HG02623 (cell line): ENCODE results near the gene KIF19.
A peak's percentile ranks its signal among the peaks of the same experiment; 100 is the strongest.
"Not testable (repeated sequence)": the region's sequence is repeated elsewhere in the genome, so short reads cannot be mapped to it uniquely, and the experiment has no call there.

Experiments
- ATAC-seq: cut with Tn5 transposase; IDR thresholded peaks from one replicate; pipeline ENCODE4 v1.9.1; 2021; ENCODE audit warnings: moderate library complexity; ENCODE audit not compliant: unreplicated experiment

Gene KIF19, protein sequence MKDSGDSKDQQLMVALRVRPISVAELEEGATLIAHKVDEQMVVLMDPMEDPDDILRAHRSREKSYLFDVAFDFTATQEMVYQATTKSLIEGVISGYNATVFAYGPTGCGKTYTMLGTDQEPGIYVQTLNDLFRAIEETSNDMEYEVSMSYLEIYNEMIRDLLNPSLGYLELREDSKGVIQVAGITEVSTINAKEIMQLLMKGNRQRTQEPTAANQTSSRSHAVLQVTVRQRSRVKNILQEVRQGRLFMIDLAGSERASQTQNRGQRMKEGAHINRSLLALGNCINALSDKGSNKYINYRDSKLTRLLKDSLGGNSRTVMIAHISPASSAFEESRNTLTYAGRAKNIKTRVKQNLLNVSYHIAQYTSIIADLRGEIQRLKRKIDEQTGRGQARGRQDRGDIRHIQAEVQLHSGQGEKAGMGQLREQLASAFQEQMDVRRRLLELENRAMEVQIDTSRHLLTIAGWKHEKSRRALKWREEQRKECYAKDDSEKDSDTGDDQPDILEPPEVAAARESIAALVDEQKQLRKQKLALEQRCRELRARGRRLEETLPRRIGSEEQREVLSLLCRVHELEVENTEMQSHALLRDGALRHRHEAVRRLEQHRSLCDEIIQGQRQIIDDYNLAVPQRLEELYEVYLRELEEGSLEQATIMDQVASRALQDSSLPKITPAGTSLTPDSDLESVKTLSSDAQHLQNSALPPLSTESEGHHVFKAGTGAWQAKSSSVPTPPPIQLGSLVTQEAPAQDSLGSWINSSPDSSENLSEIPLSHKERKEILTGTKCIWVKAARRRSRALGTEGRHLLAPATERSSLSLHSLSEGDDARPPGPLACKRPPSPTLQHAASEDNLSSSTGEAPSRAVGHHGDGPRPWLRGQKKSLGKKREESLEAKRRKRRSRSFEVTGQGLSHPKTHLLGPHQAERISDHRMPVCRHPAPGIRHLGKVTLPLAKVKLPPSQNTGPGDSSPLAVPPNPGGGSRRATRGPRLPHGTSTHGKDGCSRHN

DNA sequence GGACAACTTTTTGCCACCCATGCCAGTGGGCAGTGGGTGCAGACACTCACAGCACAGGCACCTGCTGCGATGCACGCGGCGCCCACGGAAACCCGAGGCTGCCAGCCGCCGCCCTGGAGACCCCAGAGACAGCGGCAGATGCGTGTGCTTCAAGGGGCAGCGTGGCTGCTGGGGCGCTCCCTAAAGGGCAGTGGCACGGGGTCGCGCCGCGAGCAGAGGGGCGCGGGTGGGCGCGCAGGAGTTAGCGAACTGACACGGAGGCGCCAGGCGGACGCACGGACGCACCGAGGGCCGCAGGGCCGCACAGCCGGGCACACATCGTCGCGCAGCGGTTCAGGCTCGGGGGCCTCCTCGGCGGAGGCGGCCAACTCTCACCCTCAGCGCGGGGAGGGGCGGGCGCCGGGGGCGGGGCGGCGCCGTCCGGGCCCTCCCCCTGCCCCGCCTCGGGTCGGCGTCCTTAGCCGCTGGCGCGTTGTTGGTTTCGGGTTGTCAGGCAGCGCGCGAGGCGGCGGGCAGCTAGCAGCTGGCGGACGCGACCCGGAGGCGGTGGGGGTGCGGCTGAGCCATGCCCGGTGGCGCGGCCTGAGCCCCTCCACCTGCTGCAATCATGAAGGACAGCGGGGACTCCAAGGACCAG, at the start of gene KIF19:
Gene KIF19, plus strand, starts transcription at position 484 of the 637 bp plus-strand sequence. Its CDS starts 124 bp downstream, at position 608.
- no peak for ATAC-seq

DNA sequence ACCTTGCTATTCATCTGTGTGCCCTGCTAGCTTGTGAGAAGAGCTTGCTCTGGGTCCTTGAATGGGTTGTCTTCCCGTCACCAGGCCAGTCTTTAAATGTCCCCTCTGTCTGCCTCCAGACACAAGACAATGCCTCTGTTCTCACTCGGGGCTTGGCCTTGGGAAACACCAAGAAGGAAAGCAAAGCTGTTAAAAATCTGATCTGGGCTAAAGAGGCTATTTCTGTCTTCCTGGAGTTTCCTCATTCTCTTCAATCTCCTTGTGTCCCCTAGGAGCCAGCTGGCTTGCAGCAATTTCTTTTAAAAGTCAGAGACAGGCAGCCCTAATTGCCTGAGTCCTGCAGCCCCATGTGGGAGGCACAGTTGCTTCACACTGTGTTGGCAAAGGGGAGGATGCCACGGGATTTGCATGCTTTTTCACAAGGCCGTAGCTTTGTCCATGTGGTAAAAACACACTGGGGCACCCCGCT, 49.5 kb upstream of the KIF19 start:
- no peak for ATAC-seq

DNA sequence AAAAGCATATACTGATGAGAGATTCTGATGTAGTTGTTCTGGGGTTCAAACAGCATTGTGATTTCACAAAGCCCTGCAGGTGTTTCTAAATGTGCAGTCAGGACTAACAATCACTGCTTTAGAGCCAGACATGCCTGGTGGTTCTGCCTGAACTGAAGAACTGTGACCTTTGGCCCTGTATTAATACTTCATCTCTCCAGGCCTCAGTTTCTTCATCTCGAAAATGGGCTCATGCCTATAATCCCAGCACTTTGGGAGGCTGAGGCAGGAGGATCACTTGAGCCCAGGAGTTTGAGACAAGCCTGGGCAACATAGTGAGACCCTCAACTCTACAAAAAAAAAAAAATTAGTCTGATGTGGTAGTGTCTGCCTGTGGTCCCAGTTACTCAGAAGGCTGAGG, 48.1 kb upstream of the KIF19 start:
- no peak for ATAC-seq

DNA sequence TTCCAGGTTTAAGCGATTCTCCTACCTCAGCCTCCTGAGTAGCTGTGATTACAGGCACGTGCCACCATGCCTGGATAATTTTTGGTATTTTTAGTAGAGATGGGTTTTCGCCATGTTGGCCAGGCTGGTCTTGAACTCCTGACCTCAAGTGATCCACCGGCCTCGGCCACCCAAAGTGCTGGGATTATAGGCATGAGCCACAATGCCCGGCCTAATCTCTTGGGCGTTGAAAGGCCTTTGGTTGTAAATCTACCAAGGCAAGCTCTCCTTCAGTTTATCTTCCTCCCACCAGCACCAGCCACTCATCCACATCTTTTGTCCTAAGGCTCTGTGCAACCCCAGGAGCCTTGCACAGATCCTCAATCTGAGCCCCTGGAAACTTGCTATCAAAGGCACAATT, 46.4 kb upstream of the KIF19 start:
- not testable (repeated sequence) for ATAC-seq

DNA sequence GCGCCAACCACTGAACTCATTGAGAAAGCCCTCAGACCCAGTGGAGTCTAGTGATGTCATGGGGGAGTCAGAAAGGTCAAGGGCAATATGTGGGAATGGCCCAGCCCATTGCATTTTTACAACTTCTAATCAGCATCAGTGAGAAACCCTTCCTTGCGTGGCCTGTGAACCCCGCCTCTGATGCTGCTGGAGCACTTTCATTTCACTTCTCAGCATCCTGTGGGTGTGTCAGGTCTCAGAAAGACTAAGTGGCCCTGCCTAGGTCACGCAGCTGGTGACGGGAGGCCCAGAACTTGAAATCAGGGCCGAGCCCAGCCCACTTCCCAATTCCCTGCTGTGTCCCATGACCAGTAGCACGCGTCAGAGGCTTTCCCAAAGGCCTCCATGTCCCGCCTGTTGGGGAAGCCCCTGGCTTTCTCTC, 45.9 kb upstream of the KIF19 start:
- ATAC-seq: peak; percentile 40

DNA sequence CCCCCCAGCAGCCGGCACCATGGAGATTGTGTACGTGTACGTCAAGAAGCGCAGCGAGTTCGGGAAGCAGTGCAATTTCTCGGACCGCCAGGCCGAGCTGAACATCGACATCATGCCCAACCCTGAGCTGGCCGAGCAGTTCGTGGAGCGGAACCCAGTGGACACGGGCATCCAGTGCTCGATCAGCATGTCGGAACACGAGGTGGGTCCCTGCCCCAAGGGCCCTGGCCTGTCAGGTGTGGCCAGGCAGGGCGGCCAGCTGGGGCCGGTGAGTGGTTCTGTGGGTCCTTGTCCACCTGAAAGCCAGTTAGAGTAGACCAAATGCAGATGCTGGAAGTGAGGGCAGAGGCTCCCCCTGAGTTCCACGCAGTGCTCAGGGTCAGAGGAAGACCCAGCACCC, 44.2 kb upstream of the KIF19 start:
- no peak for ATAC-seq

DNA sequence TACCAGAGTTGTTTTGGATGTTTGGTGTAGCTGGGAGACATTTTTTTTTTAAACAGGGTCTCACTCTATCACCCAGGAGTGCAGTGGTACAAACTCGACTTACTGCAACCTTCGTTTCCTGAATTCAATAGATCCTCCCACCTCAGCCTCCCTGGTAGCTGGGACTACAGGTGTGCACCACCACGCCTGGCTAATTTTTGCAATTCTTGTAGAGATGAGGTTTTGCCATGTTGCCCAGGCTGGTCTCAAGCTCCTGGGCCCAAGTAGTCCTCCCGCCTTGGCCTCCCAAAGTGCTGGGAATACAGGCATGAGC, 43.8 kb upstream of the KIF19 start:
- not testable (repeated sequence) for ATAC-seq

DNA sequence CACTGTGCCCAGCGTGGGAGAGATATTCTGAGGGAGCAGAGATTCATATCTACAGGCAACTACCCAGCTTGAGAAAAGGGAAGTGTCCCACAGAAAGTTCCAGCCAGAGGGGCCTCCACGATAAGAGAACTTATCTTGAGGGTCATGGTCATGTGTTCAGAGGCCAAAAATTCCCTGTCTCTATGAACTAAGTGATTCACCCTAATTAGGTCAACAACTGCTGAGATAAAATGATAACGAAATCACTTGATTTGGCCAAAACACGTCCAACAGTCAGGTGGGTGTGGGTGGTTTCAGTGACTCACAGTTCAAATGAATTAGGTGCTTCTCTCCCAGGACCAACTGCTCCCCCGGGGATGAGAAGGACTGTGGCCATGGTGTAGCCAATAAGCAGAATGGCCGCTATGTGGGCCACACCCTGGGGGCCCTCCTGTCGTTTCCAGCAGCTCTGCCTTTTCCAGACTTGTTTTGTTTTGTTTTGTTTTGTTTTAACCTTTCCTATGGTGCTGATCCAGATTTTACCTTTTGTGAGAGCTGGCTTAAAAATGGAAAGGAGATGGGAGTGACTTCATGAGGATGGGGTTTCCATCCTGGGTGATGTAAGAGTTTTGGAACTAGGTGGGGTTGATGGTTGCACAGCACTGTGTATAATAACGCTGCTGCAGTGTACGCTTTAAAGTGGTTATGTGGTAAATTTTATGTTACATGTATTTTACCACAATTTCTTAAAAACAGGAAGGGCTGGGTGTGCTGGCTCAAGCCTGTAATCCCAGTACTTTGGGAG, 43.2 kb upstream of the KIF19 start:
- no peak for ATAC-seq

DNA sequence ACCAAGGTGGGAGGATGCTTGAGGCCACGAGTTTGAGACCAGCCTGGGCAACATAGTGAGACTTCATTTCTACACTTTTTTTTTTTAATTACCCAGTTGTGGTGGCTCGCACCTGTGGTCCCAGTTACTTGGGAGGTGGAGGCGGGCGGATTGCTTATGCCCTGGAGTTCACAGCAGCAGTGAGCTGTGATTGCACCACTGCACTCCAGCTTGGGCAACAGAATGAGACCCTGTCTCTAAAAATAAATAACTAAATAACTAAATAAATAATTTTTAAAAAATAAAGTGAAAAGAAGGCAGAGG, 42.7 kb upstream of the KIF19 start:
- no peak for ATAC-seq

DNA sequence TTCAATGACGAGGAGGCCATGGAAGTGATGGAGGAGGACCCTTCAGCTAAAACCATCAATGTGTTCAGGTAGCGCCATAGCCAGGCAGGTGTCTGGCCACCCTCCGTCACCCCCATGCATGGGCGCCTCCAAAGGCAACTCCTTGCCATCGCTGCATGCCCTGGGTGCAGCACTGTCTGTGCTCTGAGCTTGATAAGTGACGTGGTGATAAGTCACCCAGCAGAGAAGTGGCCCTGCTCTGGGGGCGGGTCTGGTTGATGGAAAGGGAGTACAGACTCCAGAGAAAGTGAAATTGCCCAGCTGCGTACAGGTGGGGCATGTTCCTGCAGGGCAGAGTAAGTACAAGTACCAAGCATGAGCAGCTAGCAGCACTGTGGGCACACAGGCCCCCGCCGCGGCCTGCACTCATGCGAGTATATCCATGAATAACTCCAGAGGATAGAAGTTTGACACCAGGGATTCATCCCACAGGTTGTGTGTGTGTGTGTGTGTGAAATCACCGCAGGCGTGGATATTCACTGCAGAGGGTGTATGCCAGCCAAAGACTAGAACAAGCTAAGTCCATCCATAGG, 38.9 kb upstream of the KIF19 start:
- no peak for ATAC-seq

DNA sequence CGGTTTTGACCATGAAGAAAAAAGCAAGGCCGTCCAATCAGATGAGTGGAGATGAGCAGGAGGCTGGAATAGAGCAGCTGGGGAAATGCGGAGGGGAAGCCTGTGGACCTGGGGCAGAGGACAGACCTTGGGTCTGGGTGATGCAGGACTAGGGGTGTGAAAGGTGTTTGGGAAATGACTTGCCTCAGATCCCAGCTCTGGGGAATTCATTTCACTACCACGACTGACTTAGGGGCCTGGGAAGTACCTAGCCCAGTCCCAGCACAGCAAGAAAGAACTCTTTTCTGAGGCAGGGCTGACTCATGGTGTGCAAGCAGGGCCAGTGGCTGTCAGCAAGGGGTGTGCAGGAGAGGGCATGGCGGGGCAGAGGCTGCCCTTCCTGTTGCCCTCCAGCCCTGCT, 37.2 kb upstream of the KIF19 start:
- peak; percentile 43 for ATAC-seq

DNA sequence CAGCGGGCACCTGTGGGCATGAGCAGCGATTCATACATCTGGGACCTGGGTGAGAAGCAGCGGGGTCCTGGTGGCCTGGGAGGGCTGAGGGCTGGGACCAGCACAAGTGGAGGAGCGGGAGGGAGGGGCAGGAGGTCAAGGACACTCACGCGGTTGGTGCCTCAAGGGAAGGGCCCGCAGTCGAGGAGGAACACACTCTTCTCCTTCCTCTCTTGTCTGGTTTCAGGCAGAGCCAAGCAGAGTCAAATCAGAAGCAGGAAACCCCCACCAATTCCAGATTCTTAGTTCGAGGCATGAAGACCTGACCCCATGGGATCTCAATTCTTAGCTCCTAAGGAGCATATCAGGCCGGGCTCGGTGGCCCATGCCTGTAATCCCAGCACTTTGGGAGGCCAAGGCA, 36.3 kb upstream of the KIF19 start:
- no peak for ATAC-seq

DNA sequence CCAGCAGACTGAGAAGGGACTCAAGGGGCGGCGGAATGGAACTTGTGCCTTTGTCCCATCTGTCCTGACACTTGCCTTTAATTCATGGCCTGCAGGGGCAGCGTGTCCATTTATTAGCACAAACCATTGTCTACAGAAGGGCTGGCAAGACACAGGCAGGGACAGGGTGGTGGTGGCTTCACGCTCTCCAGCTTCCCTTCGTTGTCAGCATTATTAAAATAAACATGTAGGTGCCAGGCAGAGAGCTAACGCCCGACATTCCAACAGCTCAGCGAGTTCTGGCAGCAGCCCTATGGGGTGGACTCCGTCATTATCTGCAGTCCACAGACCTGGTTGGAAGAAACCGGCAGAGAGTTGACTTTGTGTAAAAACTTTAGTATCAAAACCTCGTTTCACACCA, 35.7 kb upstream of the KIF19 start:
- ATAC-seq: no peak

DNA sequence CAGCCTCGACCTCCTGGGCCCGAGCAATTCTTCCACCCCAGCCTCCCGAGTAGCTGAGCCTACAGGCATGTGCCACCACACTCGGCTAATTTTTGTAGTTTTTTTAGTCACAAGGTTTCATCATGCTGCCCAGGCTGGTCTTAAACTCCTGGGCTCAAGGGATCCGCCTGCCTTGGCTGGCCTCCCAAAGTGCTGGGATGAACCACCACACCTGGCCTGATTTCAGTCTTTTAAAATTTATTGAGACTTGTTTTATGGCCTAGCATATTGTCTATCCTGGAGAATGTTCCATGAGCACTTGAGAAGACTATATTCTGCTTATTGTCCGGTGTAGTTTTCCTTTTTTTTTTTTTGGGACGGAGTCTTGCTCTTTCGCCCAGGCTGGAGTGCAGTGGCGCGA, 33.5 kb upstream of the KIF19 start:
- ATAC-seq: no peak

DNA sequence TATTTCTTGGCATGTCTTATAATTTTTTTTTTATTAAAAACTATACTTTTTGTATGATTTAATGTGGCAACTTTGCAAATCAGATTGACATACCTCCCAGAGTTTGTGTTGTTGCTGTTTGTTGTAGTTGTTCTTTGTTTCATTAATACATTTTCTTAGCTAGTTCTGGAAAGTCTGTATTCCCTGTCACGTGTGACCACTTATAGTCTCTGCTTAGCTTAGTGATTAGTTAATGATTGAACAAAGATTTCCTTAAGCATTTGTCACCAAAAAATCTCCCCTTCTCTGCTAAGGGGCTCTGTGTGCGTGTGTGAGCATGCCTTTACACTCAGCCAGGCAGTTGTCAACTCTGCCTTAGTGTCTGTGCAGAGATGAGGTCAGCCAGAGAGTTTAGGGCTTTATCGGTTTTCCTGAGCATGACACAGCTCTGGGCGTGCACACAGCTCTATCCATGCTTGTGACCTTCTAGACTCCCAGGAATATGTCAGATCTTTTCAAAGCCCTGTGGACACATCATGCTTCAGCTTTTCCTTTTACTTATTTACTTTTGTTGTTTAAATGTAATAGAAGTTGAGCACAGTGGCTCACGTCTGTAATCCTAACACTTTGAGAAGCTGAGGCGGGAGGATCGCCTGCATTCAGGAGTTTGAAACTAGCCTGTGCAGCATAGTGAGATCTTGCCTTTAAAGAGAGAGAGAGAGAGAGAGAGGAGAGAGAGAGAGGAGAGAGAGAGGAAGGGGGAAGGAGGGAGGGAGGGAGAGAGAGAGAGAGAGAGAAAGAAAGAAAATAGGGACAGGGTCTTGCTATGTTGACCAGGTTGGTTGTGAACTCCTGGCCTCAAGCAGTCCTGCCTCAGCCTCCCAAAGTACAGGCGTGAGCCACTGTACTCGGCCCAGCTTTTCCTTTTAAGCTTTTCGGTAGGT, 30.1 kb upstream of the KIF19 start:
- ATAC-seq: no peak

DNA sequence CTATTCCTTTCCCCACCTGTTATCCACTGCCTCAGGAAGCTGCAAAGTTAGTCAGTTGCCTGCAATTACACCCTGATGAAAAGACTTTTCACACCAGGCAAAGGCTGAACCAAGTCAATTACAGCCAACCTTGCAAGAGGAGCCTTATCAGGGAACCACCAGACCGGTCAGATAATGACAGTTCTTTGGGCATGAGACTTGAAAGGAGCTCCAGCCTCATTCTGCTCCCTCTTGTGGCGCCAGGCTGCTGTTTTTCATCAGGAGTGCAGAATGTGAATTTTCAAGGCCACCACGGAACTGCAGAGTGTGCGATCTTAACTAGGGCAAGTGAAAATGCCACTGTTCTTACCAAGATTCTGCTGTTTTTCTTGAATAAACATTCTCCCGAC, 29.5 kb upstream of the KIF19 start:
- ATAC-seq: no peak

DNA sequence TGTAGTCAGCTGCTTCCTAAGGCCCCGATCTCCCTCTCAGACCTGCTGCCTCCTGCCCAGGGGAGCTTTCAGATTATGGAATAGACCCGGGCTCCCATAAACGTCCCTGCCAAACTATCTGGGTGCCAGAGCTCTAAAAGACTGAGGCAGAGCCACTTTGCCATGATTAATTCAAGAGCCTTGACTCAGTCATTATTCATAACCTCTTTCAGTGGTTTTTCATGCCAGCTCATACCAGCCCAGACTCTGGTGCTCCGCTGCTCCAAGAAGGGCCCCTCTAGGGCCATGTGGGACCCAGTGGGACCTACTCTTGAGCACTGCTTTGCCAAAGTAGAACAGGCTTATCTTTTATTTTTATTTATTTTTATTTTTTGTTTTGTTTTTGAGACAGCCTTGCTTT, 28.1 kb upstream of the KIF19 start:
- ATAC-seq: no peak

DNA sequence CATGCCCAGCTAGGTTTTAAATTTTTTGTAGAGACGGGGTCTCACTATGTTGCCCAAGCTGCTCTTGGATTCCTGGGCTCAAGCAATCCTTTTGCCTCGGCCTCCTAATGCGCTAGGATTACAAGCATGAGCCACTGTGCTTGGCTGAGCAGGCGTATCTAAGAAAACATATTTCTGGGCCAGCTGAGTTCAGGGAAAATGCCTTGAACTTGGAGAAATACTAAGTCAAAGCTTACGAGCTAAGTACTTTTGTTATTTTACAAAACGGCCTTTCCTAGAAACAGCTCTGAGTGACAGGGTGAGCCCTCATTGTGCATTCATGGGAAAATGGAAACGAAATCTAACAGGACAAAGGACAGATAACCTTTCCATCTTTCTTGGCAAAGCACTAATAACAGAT, 27.2 kb upstream of the KIF19 start:
- ATAC-seq: no peak

DNA sequence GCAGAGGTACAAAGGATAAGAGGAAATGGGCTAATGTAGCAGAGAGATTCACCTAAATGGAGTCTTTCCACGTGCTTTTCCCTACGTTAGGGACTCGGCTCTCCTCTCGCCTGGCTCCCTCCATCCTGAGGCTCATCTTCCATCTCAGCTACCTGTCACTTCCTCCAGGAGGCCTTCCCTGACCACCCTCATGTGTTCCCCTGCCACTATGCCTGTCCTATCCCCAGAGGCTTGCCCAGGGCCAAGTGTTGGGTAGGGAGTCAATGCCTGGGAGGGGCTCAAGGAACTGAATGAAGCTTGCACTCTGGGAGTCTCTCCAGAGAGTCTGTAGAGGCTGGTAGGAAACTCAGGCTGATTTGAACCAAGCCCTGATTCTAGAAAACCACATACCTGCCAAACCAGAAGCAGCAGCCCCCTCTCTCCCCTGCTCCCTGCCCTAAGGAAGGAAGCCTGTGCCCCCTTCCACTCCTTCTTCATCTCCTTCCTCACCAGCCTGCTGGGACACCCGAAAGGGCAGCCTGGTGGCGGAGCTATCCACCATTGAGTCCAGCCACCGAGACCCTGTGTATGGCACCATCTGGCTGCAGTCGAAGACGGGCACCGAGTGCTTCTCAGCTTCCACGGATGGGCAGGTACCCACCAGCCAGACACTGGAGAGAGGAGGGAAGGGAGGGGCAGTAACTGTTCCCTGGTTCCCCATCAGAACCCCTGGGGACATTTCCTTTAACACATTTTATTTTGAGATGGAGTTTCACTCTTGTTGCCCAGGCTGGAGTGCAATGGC, 26.6 kb upstream of the KIF19 start:
- ATAC-seq: no peak
